Natural killer cell (primary cell): ENCODE measurements around the gene TWIST1. TPM values are rescaled to one million over a fixed set of nuclear protein-coding genes. Genes with fewer than 3 reads are reported as not detected.
A peak's percentile ranks its signal among the peaks of the same experiment; 100 is the strongest.

ENCODE experiments used
- ATAC-seq, 3 donors: fragments of 150-1000 bp in 2 of 3; fragments of 200-7000 bp in 1 of 3; cut with Tn5 transposase; 1 replicate in 1 of 3; 2 replicates in 2 of 3; pipeline ENCODE4 v1.10.0; 2021; ENCODE audit warnings: mild to moderate bottlenecking in 2 of 3, moderate library complexity in 2 of 3
- DNase-seq, 2 donors: peaks; one replicate each; pipeline versions ENCODE4 v3.0.0 to v3.0.0-alpha.2; 2013 to 2021; ENCODE audit warnings: mixed read lengths in 1 of 2
- H3K27ac ChIP-seq: one replicate; pipeline ENCODE4 v1.5.1; 2013; ENCODE audit warnings: mild to moderate bottlenecking, low read length
- H3K27me3 ChIP-seq: one replicate; pipeline ENCODE4 v1.6.1; 2013; ENCODE audit warnings: low read length; ENCODE audit not compliant: control insufficient read depth, insufficient read depth
- H3K36me3 ChIP-seq: one replicate; pipeline ENCODE4 v1.6.1; 2013; ENCODE audit warnings: low read length; ENCODE audit not compliant: control insufficient read depth, insufficient read depth
- H3K4me1 ChIP-seq: one replicate; pipeline ENCODE4 v1.6.1; 2013; ENCODE audit warnings: low read length; ENCODE audit not compliant: control insufficient read depth, insufficient read depth
- H3K4me3 ChIP-seq: one replicate; pipeline ENCODE4 v1.5.1; 2013; ENCODE audit warnings: low read length
- H3K9me3 ChIP-seq: one replicate; pipeline ENCODE4 v1.6.1; 2013; ENCODE audit warnings: low read length; ENCODE audit not compliant: control insufficient read depth, insufficient read depth
- H3K27ac Mint-ChIP-seq, 2 donors: one replicate each; pipeline ENCODE4 v1.8.0; 2022; ENCODE audit warnings: mild to moderate bottlenecking in 2 of 2, mixed read lengths in 2 of 2, moderate library complexity in 1 of 2
- H3K27me3 Mint-ChIP-seq, 2 donors: one replicate each; pipeline ENCODE4 v1.8.0; 2022; ENCODE audit warnings: low read depth in 2 of 2, mixed read lengths in 2 of 2
- H3K36me3 Mint-ChIP-seq: one replicate; pipeline ENCODE4 v1.8.0; 2022; ENCODE audit warnings: mixed read lengths
- H3K4me1 Mint-ChIP-seq, 2 donors: one replicate each; pipeline ENCODE4 v1.8.0; 2022; ENCODE audit warnings: mixed read lengths in 2 of 2
- H3K4me3 Mint-ChIP-seq: one replicate; pipeline ENCODE4 v1.8.0; 2022; ENCODE audit warnings: mild to moderate bottlenecking, moderate library complexity, mixed read lengths
- H3K9me3 Mint-ChIP-seq, 2 donors: one replicate each; pipeline ENCODE4 v1.8.0; 2022; ENCODE audit warnings: mixed read lengths in 2 of 2
- WGBS: methylation state at CpG from one replicate; pipeline ENCODE4 v1.1.7; 2013; ENCODE audit warnings: missing lambda C conversion rate; ENCODE audit not compliant: insufficient coverage; 5-methylcytosine and 5-hydroxymethylcytosine counted together
- intact Hi-C: fragments of 100-400 bp; cut with micrococcal nuclease; formaldehyde crosslinking; loops from one replicate; pipeline ENCODE4 v1.14.2; 2022
- total RNA-seq, 4 donors: library from RNA; stranded (reverse); fragments of 120-200 nt in 1 of 4; gene quantifications; one replicate each; pipeline versions ENCODE4 v1.2.3 to v1.2.4, GENCODE V29; 2013 to 2022
- TF ChIP-seq, protein P1 (sequence below): fragments of 200-600 bp; IDR thresholded peaks from one replicate; pipeline ENCODE4 v1.8.0; 2022; ENCODE audit warnings: antibody characterized with exemption

Gene TWIST1
- total RNA-seq, 3 donors from 2014 or later (not counting 1 experiment from before 2014, with no cell fraction given): not detected

DNA sequence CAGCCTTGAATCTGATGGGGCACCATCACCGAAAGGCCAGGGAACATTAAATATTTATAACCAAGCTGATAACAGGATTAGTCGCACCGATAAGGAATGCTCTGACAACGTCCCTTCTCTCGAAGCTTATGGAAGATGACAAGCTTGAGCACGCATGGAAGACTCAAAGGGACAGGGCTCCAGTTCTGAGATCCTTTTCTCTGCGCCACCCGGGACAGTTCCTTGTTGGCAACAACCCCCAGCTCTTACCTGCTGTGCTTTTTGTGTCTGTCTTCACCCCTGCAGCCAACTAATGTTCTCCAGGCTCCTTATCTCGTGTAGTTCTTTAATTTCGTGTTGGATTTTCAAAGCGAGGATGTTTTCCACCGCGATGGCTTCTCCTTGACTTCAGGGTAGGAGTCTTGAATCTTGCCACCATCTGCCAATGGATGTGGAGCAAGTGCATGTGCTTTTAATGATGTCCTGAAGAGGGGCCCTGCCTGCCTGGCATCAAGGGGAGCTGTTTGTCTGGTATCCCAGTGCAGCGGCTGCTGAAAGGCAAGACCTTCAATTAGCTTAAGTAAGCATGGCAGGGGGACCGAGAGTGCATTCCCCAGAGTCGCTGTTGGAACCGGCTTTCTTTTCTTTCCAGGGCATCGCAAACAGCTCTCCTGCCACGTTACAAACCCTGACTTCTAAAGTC, 28.1 kb upstream of the TWIST1 start:
- DNase-seq (no peak), ATAC-seq (no peak)
- H3K9me3 ChIP-seq: peaks cover 5% of the 10 kb centered on the region
- H3K36me3 Mint-ChIP-seq: peaks cover 9% of the 10 kb centered on the region
- WGBS: 8% methylated on average over 19 of the region's 19 CpGs
- no peak overlapping the region for H3K27ac Mint-ChIP-seq
- peaks cover 0 to 2% of the 10 kb centered on the region in 2 donors for H3K9me3 Mint-ChIP-seq
- peaks cover 12% of the 10 kb centered on the region for H3K4me1 ChIP-seq
- peaks cover 4 to 17% of the 10 kb centered on the region in 2 donors for H3K4me1 Mint-ChIP-seq
- no peak overlapping the region for H3K4me3 ChIP-seq
- H3K27me3 ChIP-seq: peaks cover 34% of the 10 kb centered on the region
- peaks cover 52 to 65% of the 10 kb centered on the region in 2 donors for H3K27me3 Mint-ChIP-seq
- H3K4me3 Mint-ChIP-seq: no peak overlapping the region
- no peaks in the 10 kb centered on the region for H3K36me3 ChIP-seq
- TF ChIP-seq, protein P1, sequence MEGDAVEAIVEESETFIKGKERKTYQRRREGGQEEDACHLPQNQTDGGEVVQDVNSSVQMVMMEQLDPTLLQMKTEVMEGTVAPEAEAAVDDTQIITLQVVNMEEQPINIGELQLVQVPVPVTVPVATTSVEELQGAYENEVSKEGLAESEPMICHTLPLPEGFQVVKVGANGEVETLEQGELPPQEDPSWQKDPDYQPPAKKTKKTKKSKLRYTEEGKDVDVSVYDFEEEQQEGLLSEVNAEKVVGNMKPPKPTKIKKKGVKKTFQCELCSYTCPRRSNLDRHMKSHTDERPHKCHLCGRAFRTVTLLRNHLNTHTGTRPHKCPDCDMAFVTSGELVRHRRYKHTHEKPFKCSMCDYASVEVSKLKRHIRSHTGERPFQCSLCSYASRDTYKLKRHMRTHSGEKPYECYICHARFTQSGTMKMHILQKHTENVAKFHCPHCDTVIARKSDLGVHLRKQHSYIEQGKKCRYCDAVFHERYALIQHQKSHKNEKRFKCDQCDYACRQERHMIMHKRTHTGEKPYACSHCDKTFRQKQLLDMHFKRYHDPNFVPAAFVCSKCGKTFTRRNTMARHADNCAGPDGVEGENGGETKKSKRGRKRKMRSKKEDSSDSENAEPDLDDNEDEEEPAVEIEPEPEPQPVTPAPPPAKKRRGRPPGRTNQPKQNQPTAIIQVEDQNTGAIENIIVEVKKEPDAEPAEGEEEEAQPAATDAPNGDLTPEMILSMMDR: no peak
- H3K27ac ChIP-seq: no peak overlapping the region
- intact Hi-C loops: no loop called here

DNA sequence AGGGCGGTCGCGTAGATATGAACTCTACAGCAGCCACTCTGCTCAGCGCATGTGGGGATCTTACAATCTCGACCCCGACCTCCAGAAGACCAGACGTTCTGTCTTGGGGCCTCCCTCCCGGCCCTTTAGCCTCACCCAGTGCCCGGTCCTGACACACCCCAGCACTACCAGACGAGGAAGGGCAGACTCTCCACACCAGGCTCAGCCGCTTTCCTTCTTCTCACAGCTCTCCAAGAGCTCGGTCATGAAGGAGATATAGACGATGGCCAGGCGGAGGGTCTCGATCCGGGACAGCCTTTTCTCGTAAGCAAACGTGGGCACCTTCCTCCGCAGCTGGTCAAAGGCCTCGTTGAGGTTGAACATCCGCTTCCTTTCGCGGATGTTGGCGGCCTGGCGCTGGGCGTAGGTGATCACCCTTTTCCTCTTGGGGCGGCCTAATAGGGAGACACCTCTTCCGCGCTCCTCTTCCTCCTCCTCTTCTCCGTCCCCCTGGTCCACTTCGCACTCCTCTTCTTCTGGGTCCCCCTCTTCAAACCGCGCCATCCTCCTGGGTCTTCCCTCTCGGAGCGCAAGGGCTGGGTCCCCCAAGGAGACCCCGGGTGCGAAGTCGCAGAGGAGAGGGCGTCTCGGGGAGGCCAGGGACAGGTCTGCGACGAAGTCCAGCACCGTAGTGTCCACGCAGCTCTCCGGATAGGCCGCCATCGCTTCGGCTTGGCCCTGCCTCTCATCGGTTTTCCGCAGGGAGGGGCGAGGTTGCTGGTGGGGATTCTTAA, 27.4 kb upstream of the TWIST1 start, which contains the start of gene FERD3L:
TSS of gene FERD3L (minus strand) at position 761 of the 773 bp plus-strand sequence. CDS start at position 702, 59 bp downstream.
- H3K36me3 ChIP-seq: no peaks in the 10 kb centered on the region
- ATAC-seq: no peak
- peaks cover 34% of the 10 kb centered on the region for H3K27me3 ChIP-seq
- Mint-ChIP-seq H3K36me3 (peaks cover 9% of the 10 kb centered on the region), H3K27me3 (peaks cover 53 to 65% of the 10 kb centered on the region in 2 donors), H3K4me1 (peaks cover 4 to 17% of the 10 kb centered on the region in 2 donors), H3K4me3 (peak within 1 kb of the TSS; percentile 31), H3K27ac (no peak within 1 kb of the TSS), H3K9me3 (peaks cover 0 to 2% of the 10 kb centered on the region in 2 donors)
- H3K9me3 ChIP-seq: peaks cover 5% of the 10 kb centered on the region
- TF ChIP-seq, protein P1: no peak
- peaks cover 12% of the 10 kb centered on the region for H3K4me1 ChIP-seq
- no peak for DNase-seq
- intact Hi-C loops: no loop called here
- 8% methylated on average over 51 of the region's 51 CpGs for WGBS
- H3K27ac ChIP-seq: no peak within 1 kb of the TSS
- no peak within 1 kb of the TSS for H3K4me3 ChIP-seq

DNA sequence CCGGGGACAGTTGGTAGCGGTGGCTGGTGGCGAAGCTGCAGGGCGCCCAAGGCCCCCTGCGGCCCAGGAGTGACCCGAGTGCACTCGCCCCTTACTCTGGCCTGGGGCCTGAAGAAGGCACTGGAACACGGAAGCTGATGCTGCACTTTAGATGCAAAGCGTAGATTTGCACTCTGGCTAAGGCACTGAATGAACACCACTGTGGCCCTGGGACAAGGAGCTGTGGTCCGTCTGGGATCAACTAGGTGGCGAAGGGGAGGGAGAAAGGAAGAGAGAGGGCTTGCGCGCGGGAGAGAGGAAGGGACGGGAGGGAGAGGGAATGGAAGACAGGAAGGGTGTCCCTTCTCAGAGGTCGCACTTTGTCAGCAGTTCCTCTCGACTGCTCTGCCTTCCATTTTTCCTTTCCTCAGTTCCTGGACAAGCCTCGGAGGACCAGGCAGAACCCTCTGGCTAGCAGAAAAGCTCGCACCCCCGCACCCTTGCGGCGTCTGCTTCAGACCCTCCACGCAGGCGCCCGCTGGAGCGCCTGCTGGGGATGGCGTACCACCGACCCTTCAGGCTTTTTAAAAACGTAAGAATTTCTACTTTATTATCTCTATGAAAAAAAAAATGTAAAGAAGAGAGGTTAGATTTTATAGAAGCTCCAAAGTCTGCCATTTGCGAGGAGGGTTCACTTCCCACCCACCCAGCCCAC, 26.6 kb upstream of the TWIST1 start:
- TF ChIP-seq, protein P1: no peak
- H3K9me3 Mint-ChIP-seq: peaks cover 0 to 2% of the 10 kb centered on the region in 2 donors
- no peak for DNase-seq
- H3K27ac Mint-ChIP-seq: no peak overlapping the region
- Histone ChIP-seq H3K27me3 (peaks cover 34% of the 10 kb centered on the region), H3K4me1 (peaks cover 12% of the 10 kb centered on the region), H3K4me3 (no peak overlapping the region), H3K27ac (no peak overlapping the region), H3K36me3 (no peaks in the 10 kb centered on the region), H3K9me3 (peaks cover 5% of the 10 kb centered on the region)
- no peak for ATAC-seq
- 7% methylated on average over 27 of the region's 30 CpGs for WGBS
- intact Hi-C loops: no loop called here
- peaks cover 54 to 65% of the 10 kb centered on the region in 2 donors for H3K27me3 Mint-ChIP-seq
- H3K4me1 Mint-ChIP-seq: peaks cover 4 to 17% of the 10 kb centered on the region in 2 donors
- H3K4me3 Mint-ChIP-seq: peak overlapping the region; percentile 52
- H3K36me3 Mint-ChIP-seq: peaks cover 9% of the 10 kb centered on the region
